ENCODE data around the gene ACTN2.

DNA sequence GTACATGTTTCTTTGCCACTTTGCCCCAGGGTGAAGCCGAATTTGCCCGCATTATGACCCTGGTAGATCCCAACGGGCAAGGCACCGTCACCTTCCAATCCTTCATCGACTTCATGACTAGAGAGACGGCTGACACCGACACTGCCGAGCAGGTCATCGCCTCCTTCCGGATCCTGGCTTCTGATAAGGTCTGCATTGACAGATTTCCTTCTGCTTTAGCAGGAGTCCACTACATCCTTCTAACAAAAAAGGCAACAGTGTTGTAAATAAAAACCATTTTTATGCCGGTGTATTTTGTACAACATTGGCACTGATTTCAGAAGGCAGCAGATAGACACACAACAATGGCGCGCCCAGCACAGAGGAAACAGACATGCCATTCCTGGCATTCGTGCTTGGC is 74.7 kb downstream of the ACTN2 start:
- no peak for TF ChIP-seq CTCF (conservative IDR thresholded peaks at IDR 0.05 in 1 of 2, IDR thresholded peaks at IDR 0.05 in 1 of 2; ENCODE audit: low read depth in 1 of 2, low read length in 2 of 2)
- TF ChIP-seq EZH2 (IDR thresholded peaks at IDR 0.05; ENCODE audit: low read length, missing control alignments), result no peak
